HL-60 (cell line): ENCODE data around the gene TDRD12.

Experiments used
- CTCF ChIP-seq: IDR thresholded peaks from one replicate; pipeline ENCODE4 v1.5.1; 2011; ENCODE audit warnings: low read length, control low read depth, inconsistent platforms; ENCODE audit not compliant: insufficient read depth
- REST ChIP-seq: IDR thresholded peaks from 2 replicates; pipeline ENCODE4 v1.6.1; 2012; ENCODE audit warnings: low read depth; ENCODE audit not compliant: insufficient replicate concordance

GRCh38 chr19:32743021-32743420, 23.5 kb downstream of the TDRD12 start:
- TF ChIP-seq REST: no peak
- no peak for TF ChIP-seq CTCF
